ENCODE measurements around the gene PTPRO.

DNA sequence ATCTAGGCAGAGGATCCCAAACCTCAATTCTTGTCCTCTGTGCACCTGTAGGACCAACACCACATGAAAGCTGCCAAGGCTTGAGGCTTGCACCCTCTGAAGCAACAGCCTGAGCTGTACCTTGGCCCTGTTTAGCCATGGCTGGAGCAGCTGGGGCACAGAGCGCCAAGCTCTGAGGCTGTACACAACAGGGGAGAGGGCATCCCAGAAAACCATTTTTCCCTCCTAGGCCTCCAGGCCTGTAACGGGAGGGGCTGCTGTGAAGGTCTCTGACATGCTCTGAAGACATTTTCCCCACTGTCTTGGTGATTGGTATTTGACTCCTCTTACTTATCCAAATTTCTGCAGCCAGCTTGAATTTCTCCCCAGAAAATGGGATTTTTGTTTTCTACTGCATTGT is 22.4 kb upstream of the PTPRO start:
- TF ChIP-seq POLR2A (IDR thresholded peaks at IDR 0.05): no peak
- TF ChIP-seq, protein P1, sequence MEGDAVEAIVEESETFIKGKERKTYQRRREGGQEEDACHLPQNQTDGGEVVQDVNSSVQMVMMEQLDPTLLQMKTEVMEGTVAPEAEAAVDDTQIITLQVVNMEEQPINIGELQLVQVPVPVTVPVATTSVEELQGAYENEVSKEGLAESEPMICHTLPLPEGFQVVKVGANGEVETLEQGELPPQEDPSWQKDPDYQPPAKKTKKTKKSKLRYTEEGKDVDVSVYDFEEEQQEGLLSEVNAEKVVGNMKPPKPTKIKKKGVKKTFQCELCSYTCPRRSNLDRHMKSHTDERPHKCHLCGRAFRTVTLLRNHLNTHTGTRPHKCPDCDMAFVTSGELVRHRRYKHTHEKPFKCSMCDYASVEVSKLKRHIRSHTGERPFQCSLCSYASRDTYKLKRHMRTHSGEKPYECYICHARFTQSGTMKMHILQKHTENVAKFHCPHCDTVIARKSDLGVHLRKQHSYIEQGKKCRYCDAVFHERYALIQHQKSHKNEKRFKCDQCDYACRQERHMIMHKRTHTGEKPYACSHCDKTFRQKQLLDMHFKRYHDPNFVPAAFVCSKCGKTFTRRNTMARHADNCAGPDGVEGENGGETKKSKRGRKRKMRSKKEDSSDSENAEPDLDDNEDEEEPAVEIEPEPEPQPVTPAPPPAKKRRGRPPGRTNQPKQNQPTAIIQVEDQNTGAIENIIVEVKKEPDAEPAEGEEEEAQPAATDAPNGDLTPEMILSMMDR (IDR thresholded peaks at IDR 0.05): no peak

Measured in body of pancreas (tissue), 4 donors.